GM18858 (cell line): Measurements from ENCODE around the gene C6orf89.
A peak's percentile ranks its signal among the peaks of the same experiment; 100 is the strongest.
"Not testable (repeated sequence)": the region's sequence is repeated elsewhere in the genome, so short reads cannot be mapped to it uniquely, and the experiment has no call there.

Source experiments
- ATAC-seq: cut with Tn5 transposase; IDR thresholded peaks from one replicate; pipeline ENCODE4 v1.9.1; 2021; ENCODE audit not compliant: unreplicated experiment

The C6orf89 gene

GRCh38 chr6:36886950-36887618, 1.3 kb downstream of the C6orf89 start:
- no peak for ATAC-seq

- no peak for ATAC-seq
These were observed 2.4 kb downstream of the C6orf89 start for GRCh38 chr6:36888115-36888643.

DNA sequence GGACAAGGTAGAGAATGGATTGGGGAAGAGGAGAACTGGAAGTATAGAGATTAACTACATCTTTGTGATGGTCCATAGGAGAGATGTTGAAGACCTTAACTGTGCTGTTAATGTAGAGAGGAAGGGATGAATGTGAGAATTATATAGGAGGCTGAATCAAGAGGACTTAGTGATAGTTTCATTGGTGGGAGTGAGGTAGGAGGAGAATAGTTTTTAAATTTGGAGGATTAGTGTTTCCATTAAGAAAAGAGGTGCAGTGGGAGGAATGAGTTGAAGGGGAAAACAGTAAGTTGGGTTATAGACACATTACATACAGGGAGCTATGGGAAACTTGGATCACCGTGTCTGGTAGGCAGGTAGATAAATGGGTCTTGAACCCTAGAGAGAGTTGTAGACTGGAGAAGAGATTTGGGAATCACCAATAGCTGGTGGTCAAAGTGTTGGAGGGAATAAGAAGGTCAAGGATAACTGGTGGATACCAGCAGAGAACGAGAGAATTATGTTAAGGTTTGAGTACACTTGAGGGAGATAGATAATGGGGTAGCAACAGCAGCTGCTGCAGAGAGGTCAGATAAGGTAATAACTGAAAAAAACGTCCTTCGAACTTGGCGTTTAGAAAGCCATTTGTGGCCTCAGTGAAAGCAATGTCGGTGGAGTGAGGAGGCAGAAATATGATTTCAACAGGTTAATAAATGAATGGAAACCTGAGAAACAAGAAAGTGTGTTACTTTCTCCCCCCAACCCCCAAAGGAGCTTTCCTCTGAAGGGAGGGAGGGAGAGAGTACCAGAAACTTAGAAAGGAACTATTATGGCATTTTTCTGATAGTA, 3.1 kb downstream of the C6orf89 start:
- ATAC-seq: no peak

DNA sequence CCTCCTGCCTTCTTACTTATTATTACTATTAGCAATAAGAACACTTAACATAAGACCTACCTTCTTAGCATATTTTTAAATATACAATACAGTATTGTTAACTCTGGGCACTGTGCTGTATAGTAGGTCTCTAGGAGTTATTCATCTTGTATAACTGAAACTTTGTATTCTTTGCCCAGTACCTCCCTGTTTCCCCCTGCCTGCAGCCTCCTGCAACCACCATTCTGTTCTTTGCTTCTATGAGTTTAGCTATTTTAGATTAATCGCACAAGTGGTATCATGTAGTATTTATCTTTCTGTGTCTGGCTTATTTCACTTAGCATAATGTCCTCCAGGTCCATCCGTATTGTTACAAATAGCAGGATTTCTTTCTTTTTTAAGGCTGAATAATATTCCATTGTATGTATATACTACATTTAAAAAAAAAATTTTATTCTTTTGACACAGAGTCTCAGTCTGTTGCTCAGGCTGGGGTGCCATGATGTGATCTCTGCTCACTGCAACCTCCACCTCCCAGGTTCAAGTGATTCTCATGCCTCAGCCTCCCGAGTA, 4.4 kb downstream of the C6orf89 start:
- ATAC-seq: no peak

GRCh38 chr6:36891153-36891552, 5.4 kb downstream of the C6orf89 start:
- ATAC-seq: not testable (repeated sequence)

DNA sequence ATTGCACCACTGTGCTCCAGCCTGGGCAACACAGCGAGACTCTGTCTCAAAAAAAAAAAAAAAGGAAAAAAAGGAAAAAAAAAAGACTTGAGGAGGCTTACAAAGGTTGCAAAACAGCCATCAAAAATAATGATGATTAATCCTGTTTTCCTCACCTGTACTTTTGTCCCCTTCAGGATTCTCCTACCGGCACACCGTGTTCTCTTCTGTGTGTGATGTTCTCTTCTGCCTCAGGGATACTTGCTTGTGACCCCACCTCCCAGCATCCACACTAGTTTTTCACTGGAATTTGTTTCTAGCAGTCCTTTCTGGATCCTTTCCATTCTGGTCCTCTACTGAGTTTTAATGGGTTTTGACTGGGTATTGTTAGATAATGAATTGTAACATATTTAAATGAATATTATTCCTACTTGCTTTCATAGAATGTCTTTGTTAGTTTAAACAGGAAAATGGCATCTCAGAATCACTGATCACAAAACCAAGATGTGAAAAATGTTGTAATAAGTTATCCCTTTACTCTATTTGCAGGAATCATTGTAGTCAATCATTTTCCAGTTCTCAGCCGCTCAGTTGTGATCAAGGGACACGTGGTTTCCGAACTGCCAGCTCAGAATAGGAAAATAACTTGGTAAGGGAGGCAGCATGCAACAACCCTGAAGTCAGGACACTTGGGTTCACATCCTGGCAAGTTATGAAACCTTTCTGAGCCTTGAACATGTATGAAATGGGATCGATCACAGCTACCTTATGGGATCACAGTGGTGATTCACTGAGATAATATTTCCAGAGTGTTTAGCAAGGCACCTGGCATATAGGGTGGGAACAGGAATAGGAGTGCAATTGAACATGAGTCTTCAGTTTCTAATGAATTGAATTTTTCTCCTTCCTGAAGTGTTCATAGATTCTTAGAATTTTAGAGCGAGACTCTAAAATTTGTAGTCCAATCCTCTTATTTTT, 8.5 kb downstream of the C6orf89 start:
- ATAC-seq: no peak

DNA sequence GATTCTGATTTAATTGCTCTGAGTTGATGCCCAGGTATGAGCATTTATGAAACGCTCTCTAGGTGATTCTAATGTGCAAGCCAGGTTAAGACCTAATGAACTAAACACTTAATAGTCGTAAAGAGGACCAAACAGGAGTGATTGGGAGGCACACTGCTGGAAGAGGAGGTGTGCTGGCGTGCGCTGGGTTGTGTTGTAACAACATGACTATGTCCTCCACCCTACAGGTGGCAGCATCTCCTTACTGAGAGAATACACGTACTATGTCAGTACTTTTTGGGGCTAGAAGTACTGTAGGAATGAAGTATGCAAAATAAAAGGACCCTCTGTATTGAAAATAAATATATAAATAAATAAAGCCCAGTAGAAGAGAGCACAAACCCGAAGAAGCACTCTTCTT, 11.9 kb downstream of the C6orf89 start:
- ATAC-seq: no peak

DNA sequence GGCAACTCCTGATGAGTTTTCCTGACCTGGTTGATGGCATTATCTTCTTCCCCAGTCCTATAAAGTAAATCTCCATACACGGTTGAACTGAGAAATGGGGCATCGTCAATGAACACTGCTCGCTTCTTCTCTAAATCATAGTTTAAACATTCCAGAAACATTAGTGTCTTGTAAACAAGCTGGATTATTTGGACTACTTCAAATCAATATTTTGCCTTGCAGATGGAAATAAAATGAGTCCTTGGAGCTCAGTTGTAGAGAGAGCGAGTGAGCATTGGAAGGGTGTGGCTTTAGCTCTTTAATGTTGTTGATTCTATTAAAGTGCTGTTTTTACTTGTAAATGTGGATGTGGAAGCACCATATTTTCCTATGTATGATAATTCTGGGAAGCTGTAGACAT, 18.4 kb downstream of the C6orf89 start:
- ATAC-seq: no peak

- no peak for ATAC-seq
These were observed 19.2 kb downstream of the C6orf89 start for GRCh38 chr6:36904851-36905393.

DNA sequence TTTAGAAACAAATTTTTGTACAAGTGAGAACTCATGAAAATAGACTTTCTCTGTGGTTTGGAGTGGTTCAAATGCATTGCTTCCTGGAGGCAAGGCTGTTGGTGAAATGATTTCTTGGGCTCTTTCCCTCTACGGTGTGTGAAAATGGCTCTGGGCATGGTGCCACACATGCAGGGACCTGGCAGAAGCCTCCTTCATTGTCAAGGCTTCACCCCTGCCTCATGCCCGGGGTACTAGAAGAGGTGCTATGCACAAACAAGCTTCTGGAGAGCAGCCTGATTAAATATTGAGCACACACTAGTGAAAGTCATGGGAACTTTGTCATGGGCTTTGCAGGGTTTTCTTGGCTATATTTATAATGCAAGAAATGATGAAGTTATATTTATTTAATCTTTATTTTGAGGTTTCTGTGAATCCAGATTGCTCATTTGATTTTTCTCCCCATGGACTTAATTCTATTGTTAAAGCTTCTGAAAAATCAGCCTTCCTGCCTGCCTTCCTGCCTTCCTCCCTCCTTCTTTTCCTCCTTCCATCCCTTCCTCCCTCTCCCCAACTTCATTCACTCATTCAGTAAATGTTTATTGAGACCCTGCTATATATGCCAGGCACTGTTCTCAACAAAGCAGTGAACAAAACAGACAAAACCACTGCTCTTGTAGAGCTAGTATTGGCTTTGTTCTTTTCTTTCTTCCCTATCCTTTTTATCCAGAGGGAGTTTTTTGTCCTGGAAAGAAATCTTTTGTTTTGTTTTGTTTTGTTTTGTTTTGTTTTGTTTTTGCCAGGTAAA, 21.0 kb downstream of the C6orf89 start:
- ATAC-seq: no peak

DNA sequence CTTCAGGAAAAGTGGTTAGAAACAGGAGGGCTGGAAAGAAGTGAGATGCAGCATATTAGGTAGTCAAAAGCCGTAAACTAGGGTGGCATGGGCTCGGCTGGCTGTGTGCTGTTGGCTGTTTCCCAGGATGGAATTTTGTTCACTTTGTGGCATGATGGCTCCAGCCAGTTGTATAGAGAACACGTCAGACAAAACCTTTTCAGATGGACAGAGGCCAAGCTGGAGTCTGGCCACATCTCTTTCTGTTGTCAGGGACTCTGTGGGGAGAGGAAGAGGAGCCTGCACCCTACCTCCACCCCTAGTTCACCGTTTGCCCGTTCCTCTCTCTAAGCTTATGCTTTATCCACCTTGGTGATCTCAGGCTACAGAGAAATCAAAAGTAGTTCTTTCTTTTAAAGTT, 22.0 kb downstream of the C6orf89 start:
- no peak for ATAC-seq

DNA sequence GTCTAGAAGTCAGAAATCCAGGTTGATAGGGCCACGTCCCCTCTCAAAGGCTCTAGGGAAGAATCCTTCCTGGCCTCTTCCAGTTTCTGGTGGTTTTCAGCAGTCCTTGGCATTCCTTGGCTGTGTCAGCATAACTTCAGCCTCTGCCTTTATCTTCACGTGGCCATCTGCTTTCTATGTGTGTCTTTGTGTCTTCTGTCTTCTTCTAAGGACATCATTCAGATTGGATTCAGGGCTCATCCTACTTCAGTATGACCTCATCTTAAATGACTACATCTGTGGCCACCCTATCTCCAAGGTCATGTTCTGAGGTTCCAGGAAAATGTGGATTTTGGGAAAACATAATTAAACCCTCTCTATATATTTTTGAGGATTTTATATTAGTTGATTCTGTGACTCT, 23.0 kb downstream of the C6orf89 start:
- ATAC-seq: no peak

GRCh38 chr6:36912030-36912454, 26.3 kb downstream of the C6orf89 start:
- peak; percentile 16 for ATAC-seq

DNA sequence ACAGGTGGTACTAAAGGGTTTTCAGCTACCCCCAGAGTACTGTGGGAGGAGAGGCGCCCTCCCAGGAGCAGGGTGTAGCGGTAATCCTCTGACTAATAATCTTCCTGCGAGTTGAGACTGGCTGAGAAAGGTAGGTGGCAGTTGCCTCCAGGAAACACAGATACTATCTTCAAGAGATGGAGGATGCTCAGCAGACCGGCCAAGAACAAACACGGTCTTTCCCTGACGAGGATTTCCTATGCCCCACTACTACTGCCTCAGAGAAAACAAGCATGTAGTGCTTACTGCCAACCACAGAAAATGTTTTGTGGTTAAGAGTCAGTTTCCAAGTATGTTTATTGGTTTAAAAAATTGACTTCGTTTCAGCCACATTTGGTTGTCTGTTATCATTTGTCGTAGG, 26.8 kb downstream of the C6orf89 start:
- ATAC-seq: peak; percentile 81

DNA sequence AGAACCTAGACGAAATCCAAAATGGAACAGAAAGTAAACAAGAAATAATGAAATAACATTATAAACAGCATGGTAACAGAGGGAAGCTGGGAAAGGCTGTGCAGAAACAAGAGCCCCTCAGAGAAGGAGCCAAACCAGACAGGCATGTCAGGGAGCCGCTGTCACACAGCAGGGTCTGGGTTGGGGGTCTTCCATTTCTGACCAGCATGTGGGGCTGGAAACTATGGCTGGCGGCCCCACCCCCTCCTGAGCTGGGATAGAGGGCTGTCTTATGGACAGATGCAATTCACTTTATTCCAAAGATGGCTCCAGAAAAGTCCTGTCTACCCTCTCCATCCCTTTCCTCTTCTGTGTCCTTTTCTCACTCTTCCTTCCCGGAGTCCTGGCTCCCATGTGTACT, 27.3 kb downstream of the C6orf89 start:
- ATAC-seq: no peak

- ATAC-seq: no peak
These were observed 28.6 kb downstream of the C6orf89 start for GRCh38 chr6:36914227-36914794.

DNA sequence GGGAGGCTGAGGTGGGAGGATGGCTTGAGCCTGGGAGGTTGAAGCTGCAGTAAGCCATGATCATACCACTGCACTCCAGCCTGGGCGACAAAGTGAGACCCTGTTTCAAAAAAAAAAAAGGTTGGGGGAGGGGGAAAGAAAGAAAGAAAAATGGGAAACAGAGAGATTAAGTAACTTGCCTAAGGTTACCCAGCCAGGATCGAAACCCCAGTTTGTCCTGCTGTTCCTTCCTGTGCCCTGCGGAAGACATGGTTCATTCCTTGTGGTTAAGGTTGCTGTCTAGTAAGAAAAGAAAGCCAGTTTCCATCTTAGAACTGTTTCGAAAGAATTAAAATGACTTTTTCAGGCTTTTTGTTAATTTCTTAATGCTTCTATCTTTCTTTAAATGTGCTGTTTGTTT, 29.8 kb downstream of the C6orf89 start:
- ATAC-seq: no peak

DNA sequence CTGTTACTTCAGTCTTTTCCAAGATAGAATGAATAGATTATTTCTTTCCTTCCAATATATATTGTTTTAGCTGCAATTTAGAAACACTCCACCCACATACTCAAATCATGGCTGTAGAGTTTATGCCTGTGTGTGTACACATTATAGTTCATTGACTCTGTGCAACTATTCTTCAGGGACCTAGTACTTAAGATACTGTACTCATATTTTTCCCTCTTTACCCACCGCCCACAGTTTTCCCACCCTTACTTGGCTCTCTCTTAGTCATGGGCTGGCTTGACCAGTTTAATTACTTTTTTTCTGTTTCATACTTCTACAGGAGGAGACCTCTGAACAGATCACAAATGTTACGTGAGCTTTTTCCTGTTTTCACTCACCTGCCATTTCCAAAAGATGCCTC, 30.4 kb downstream of the C6orf89 start:
- ATAC-seq: no peak

- no peak for ATAC-seq
These were observed 31.9 kb downstream of the C6orf89 start for GRCh38 chr6:36917541-36918193.
